ENCODE results near the gene NEU1. TPM values are rescaled to one million over a fixed set of nuclear protein-coding genes. Genes with fewer than 3 reads are reported as not detected.

The NEU1 gene
- total RNA-seq, 4 donors from 2014 or later, result 20.8 to 42.7 (median 38.1) TPM

- DNase-seq, result no peak
- TF ChIP-seq POLR2A (IDR thresholded peaks at IDR 0.05), result no peak
- TF ChIP-seq, protein P1, sequence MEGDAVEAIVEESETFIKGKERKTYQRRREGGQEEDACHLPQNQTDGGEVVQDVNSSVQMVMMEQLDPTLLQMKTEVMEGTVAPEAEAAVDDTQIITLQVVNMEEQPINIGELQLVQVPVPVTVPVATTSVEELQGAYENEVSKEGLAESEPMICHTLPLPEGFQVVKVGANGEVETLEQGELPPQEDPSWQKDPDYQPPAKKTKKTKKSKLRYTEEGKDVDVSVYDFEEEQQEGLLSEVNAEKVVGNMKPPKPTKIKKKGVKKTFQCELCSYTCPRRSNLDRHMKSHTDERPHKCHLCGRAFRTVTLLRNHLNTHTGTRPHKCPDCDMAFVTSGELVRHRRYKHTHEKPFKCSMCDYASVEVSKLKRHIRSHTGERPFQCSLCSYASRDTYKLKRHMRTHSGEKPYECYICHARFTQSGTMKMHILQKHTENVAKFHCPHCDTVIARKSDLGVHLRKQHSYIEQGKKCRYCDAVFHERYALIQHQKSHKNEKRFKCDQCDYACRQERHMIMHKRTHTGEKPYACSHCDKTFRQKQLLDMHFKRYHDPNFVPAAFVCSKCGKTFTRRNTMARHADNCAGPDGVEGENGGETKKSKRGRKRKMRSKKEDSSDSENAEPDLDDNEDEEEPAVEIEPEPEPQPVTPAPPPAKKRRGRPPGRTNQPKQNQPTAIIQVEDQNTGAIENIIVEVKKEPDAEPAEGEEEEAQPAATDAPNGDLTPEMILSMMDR (IDR thresholded peaks at IDR 0.05 in 4 of 5, conservative IDR thresholded peaks at IDR 0.05 in 1 of 5), result no peak
- Histone ChIP-seq H3K27me3 (no peaks in the 10 kb centered on the region), H3K36me3 (peaks cover 0 to 42% of the 10 kb centered on the region in 2 donors), H3K9me3 (no peaks in the 10 kb centered on the region), H3K4me3 (peak overlapping the region in 1 of 4 donors; percentile 95), H3K4me1 (peaks cover 30 to 37% of the 10 kb centered on the region in 2 donors), H3K27ac (peak overlapping the region; percentile 87 to 97 (median 92))
- ATAC-seq, result no peak
- intact Hi-C loops (cut with DNase I; ENCODE audit: low total_unique reads) (loop anchor here (10.0 kb wide), 1 partner anchor 293 kb away; the partner anchor contains the start of genes ATP6V1G2, DDX39B and NFKBIL1), in situ Hi-C loops (cut with MboI; ENCODE audit: low sequenced_read_pairs in 4 of 4) (loop anchor here in 2 of 4 donors (10.0 kb wide), 3 partner anchors 63 to 163 kb away; partner anchors contain the start of genes VWA7 (in 2 of the 2) and LY6G5C (in 1 of the 2))
Measured at GRCh38 chr6:31837369-31838113, 25.1 kb downstream of the NEU1 start.

- Histone ChIP-seq H3K9me3 (no peaks in the 10 kb centered on the region), H3K27ac (peak overlapping the region; percentile 87 to 97 (median 92)), H3K27me3 (no peaks in the 10 kb centered on the region), H3K36me3 (peaks cover 0 to 42% of the 10 kb centered on the region in 2 donors), H3K4me3 (peak overlapping the region; percentile 68 to 96 (median 84)), H3K4me1 (peaks cover 30 to 38% of the 10 kb centered on the region in 2 donors)
- no peak for TF ChIP-seq POLR2A (IDR thresholded peaks at IDR 0.05)
- TF ChIP-seq, protein P1 (IDR thresholded peaks at IDR 0.05 in 4 of 5, conservative IDR thresholded peaks at IDR 0.05 in 1 of 5), result no peak
- intact Hi-C loops (cut with DNase I; ENCODE audit: low total_unique reads) (loop anchor here (10.0 kb wide), 1 partner anchor 292 kb away; the partner anchor contains the start of genes ATP6V1G2, DDX39B and NFKBIL1), in situ Hi-C loops (cut with MboI; ENCODE audit: low sequenced_read_pairs in 4 of 4) (loop anchor here in 2 of 4 donors (10.0 kb wide), 3 partner anchors 62 to 162 kb away; partner anchors contain the start of genes VWA7 (in 2 of the 2) and LY6G5C (in 1 of the 2))
- DNase-seq, result no peak
- ATAC-seq, result peak in 1 of 2 donors; percentile 40
Measured at GRCh38 chr6:31836474-31837368, 25.9 kb downstream of the NEU1 start.

DNA sequence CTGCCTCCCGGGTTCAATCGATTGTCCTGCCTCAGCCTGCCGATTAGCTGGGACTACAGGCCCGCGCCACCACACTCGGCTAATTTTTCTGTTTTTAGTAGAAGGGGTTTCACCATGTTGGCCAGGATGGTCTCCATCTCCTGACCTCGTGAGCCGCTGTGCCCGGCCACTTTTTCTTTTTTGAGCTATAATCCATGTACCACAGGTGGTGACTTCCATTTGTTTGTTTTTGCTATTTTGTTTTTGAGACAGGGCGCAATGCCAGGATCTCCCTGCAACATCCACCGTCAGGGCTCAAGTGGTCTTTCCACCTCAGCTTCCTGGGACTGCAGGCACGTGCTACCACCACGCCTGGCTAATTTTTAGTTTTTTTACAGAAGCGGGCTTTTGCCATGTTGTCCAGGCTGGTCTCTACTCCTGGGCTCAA is 26.6 kb downstream of the NEU1 start:
- Histone ChIP-seq H3K4me1 (peaks cover 36 to 44% of the 10 kb centered on the region in 2 donors), H3K36me3 (peaks cover 0 to 41% of the 10 kb centered on the region in 2 donors), H3K4me3 (peak overlapping the region; percentile 68 to 96 (median 84)), H3K9me3 (no peaks in the 10 kb centered on the region), H3K27me3 (no peaks in the 10 kb centered on the region), H3K27ac (peak overlapping the region; percentile 87 to 97 (median 92))
- ATAC-seq (no peak), DNase-seq (no peak)
- in situ Hi-C loops (cut with MboI; ENCODE audit: low sequenced_read_pairs in 4 of 4), result loop anchor here in 2 of 4 donors (10.0 kb wide), 3 partner anchors 61 to 161 kb away; partner anchors contain the start of genes VWA7 (in 2 of the 2) and LY6G5C (in 1 of the 2)
- intact Hi-C loops (cut with DNase I; ENCODE audit: low total_unique reads), result loop anchor here (10.0 kb wide), 1 partner anchor 291 kb away; the partner anchor contains the start of genes ATP6V1G2, DDX39B and NFKBIL1
- no peak for TF ChIP-seq POLR2A (IDR thresholded peaks at IDR 0.05)
- TF ChIP-seq, protein P1 (IDR thresholded peaks at IDR 0.05 in 4 of 5, conservative IDR thresholded peaks at IDR 0.05 in 1 of 5), result no peak

Data from gastrocnemius medialis (tissue), 4 donors.